ENCODE data around the gene GIT2. TPM values are rescaled to one million over a fixed set of nuclear protein-coding genes. Genes with fewer than 3 reads are reported as not detected.

The GIT2 gene
- total and polyA plus RNA-seq, 10 of the 15 experiments (the other 5 are each of a cell fraction or from before 2014, with no cell fraction given), result 9.1 to 49.9 (median 43.9) TPM

DNA sequence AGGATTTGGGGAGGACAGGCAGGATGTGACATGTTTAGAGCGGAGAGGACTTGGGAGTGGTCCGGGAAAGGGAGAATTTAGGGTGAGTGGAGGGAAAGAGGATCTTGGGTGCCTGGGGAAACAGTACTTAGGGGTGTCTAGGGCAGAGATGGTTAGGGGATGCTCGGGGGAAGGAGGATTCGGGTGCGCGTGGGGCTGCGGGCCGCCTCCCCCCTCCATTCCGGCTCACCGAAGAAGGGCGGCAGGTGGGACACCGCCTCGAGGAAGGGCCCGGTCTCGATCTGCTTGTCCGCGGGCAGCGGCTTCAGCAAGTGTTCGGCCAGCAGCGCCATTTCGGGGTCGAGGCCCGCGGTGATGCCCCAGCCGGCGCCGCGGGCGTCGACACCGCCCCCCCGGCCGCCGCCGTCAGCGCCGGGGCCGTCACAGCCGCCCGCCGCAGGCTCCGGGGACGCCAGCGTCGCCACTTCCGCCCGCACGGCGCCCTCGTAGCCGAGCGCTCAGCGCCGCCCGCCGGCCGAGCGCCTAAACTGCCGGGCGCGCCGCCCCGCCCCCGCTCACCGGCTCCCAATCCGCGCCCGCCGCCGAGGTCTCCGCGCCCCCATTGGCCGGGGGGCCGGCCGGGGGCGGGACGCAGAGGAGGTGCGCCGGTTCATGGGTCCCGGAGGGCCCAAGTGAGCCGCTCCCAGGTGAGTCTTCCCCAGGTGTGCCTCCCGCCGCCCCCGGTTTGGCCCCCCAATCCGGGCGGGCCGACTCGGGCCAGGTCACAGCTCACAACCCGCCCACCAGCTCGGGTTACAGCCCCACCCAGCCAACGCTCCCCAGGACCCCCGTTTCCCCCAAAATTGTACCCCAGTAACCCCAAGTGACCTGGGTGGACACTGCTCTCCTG lies 115.9 kb downstream of the GIT2 start, which contains the start of gene GLTP (continued):
- TF ChIP-seq ZBTB33 (IDR thresholded peaks at IDR 0.05), result no peak
- TF ChIP-seq CREM (IDR thresholded peaks at IDR 0.05; ENCODE audit: low read depth), result peak; percentile 66
- TF ChIP-seq, protein P1, sequence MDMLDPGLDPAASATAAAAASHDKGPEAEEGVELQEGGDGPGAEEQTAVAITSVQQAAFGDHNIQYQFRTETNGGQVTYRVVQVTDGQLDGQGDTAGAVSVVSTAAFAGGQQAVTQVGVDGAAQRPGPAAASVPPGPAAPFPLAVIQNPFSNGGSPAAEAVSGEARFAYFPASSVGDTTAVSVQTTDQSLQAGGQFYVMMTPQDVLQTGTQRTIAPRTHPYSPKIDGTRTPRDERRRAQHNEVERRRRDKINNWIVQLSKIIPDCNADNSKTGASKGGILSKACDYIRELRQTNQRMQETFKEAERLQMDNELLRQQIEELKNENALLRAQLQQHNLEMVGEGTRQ (IDR thresholded peaks at IDR 0.05; ENCODE audit: borderline replicate concordance, low read depth, low read length), result no peak
- TF ChIP-seq IRF3 (IDR thresholded peaks at IDR 0.05), result peak; percentile 75
- 0 out of 2 replicates have a peak, but pooled peaks have one; percentile 18 for TF ChIP-seq TCF3 (IDR thresholded peaks at IDR 0.05; ENCODE audit: borderline replicate concordance, insufficient read depth, low read depth, low read length)
- TF ChIP-seq JUND (IDR thresholded peaks at IDR 0.05; ENCODE audit: low read depth, low read length), result no peak
- TF ChIP-seq MTA3 (IDR thresholded peaks at IDR 0.05; ENCODE audit: borderline replicate concordance, low read length), result no peak
- TF ChIP-seq MEF2A (IDR thresholded peaks at IDR 0.05; ENCODE audit: insufficient read depth, low read depth, low read length), result no peak
- TF ChIP-seq SMC3 (IDR thresholded peaks at IDR 0.05; ENCODE audit: borderline replicate concordance, low read length), result no peak; the same call in 1 of the 2 replicates
- TF ChIP-seq EZH2 (IDR thresholded peaks at IDR 0.05; ENCODE audit: borderline replicate concordance, control insufficient read depth, low read depth, low read length), result no peak
- TF ChIP-seq ZNF217 (IDR thresholded peaks at IDR 0.05), result 0 out of 2 replicates have a peak, but pooled peaks have one; percentile 79
- TF ChIP-seq POU2F2 (IDR thresholded peaks at IDR 0.05; ENCODE audit: borderline replicate concordance, low read depth, low read length), result no peak
- no peak for TF ChIP-seq EED (IDR thresholded peaks at IDR 0.05; ENCODE audit: low read depth)
- peak; percentile 28 for TF ChIP-seq RELA (IDR thresholded peaks at IDR 0.05; ENCODE audit: borderline replicate concordance, partially characterized antibody)
- TF ChIP-seq, protein P2, sequence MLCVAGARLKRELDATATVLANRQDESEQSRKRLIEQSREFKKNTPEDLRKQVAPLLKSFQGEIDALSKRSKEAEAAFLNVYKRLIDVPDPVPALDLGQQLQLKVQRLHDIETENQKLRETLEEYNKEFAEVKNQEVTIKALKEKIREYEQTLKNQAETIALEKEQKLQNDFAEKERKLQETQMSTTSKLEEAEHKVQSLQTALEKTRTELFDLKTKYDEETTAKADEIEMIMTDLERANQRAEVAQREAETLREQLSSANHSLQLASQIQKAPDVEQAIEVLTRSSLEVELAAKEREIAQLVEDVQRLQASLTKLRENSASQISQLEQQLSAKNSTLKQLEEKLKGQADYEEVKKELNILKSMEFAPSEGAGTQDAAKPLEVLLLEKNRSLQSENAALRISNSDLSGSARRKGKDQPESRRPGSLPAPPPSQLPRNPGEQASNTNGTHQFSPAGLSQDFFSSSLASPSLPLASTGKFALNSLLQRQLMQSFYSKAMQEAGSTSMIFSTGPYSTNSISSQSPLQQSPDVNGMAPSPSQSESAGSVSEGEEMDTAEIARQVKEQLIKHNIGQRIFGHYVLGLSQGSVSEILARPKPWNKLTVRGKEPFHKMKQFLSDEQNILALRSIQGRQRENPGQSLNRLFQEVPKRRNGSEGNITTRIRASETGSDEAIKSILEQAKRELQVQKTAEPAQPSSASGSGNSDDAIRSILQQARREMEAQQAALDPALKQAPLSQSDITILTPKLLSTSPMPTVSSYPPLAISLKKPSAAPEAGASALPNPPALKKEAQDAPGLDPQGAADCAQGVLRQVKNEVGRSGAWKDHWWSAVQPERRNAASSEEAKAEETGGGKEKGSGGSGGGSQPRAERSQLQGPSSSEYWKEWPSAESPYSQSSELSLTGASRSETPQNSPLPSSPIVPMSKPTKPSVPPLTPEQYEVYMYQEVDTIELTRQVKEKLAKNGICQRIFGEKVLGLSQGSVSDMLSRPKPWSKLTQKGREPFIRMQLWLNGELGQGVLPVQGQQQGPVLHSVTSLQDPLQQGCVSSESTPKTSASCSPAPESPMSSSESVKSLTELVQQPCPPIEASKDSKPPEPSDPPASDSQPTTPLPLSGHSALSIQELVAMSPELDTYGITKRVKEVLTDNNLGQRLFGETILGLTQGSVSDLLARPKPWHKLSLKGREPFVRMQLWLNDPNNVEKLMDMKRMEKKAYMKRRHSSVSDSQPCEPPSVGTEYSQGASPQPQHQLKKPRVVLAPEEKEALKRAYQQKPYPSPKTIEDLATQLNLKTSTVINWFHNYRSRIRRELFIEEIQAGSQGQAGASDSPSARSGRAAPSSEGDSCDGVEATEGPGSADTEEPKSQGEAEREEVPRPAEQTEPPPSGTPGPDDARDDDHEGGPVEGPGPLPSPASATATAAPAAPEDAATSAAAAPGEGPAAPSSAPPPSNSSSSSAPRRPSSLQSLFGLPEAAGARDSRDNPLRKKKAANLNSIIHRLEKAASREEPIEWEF (IDR thresholded peaks at IDR 0.05; ENCODE audit: insufficient replicate concordance, low read depth, low read length), result no peak
